ENCODE results near the gene RHBDF1.
A peak's percentile ranks its signal among the peaks of the same experiment; 100 is the strongest.

The RHBDF1 gene

GRCh38 chr16:88613-89012 lies 16.2 kb upstream of the RHBDF1 start:
- H3K4me1 ChIP-seq: peaks cover 34 to 69% (median 56%) of the 10 kb centered on the region in 10 experiments
- no peaks in the 10 kb centered on the region for H3K27me3 ChIP-seq
- H3K9me3 ChIP-seq (replicated peaks in 1 of 11): no peaks in the 10 kb centered on the region
- H3K4me2 ChIP-seq: peak overlapping the region in 4 of 11 experiments; percentile 29 to 52 (median 33); a peak in 5 of 22 replicates
- peak overlapping the region in 5 of 11 experiments; percentile 7 to 47 (median 23); a peak in 3 of 22 replicates for H3K27ac ChIP-seq
- peaks cover 6 to 88% (median 47%) of the 10 kb centered on the region in 11 experiments; a peak in 16 of 22 replicates for H4K20me1 ChIP-seq
- H3K9ac ChIP-seq: 0 out of 22 replicates have a peak overlapping the region, but pooled peaks of 1 of the 11 experiments have one; percentile 7
- peaks cover 65 to 85% (median 79%) of the 10 kb centered on the region in 11 experiments for H3K36me3 ChIP-seq
- no peak overlapping the region for H3K4me3 ChIP-seq
- no peak for TF ChIP-seq Cebpa-rat (IDR thresholded peaks at IDR 0.05)

GRCh38 chr16:86483-86952 lies 14.1 kb upstream of the RHBDF1 start:
- no peak for TF ChIP-seq Cebpa-rat (IDR thresholded peaks at IDR 0.05)
- peaks cover 64 to 88% (median 75%) of the 10 kb centered on the region in 11 experiments for H3K36me3 ChIP-seq

GRCh38 chr16:85865-86264 lies 13.4 kb upstream of the RHBDF1 start:
- Histone ChIP-seq H3K27me3 (no peaks in the 10 kb centered on the region), H3K9me3 (replicated peaks in 1 of 11) (no peaks in the 10 kb centered on the region), H4K20me1 (peaks cover 6 to 77% (median 35%) of the 10 kb centered on the region in 11 experiments; a peak in 16 of 22 replicates), H3K4me2 (peak overlapping the region; percentile 78 to 99 (median 93)), H3K9ac (peak overlapping the region; percentile 50 to 82 (median 75)), H3K36me3 (peaks cover 63 to 88% (median 73%) of the 10 kb centered on the region in 11 experiments), H3K27ac (peak overlapping the region in 10 of 11 experiments; percentile 56 to 99 (median 88); a peak in 20 of 22 replicates), H3K4me3 (peak overlapping the region in 7 of 10 experiments; percentile 29 to 56 (median 41); a peak in 9 of 20 replicates), H3K4me1 (peaks cover 52 to 87% (median 78%) of the 10 kb centered on the region in 10 experiments)
- no peak for TF ChIP-seq Cebpa-rat (IDR thresholded peaks at IDR 0.05)

More at GRCh38 chr16:86483-86952, 14.1 kb upstream of the RHBDF1 start:
- Histone ChIP-seq H3K4me2 (peak overlapping the region; percentile 78 to 99 (median 93); a peak in 21 of 22 replicates), H3K4me3 (peak overlapping the region in 2 of 10 experiments; percentile 24 to 50; a peak in 2 of 20 replicates), H3K4me1 (peaks cover 52 to 81% (median 75%) of the 10 kb centered on the region in 10 experiments), H3K9me3 (replicated peaks in 1 of 11) (no peaks in the 10 kb centered on the region), H4K20me1 (peaks cover 6 to 83% (median 35%) of the 10 kb centered on the region in 11 experiments; a peak in 16 of 22 replicates), H3K27me3 (no peaks in the 10 kb centered on the region), H3K27ac (peak overlapping the region in 10 of 11 experiments; percentile 56 to 99 (median 88); a peak in 17 of 22 replicates), H3K9ac (peak overlapping the region; percentile 50 to 82 (median 75); a peak in 20 of 22 replicates)

- Histone ChIP-seq H3K9me3 (replicated peaks in 1 of 11) (no peaks in the 10 kb centered on the region), H3K4me1 (peaks cover 52 to 92% (median 82%) of the 10 kb centered on the region in 10 experiments), H4K20me1 (peaks cover 6 to 77% (median 35%) of the 10 kb centered on the region in 11 experiments; a peak in 16 of 22 replicates), H3K4me3 (peak overlapping the region in 8 of 10 experiments; percentile 26 to 56 (median 40); a peak in 14 of 20 replicates), H3K4me2 (peak overlapping the region; percentile 78 to 99 (median 93)), H3K27me3 (no peaks in the 10 kb centered on the region), H3K9ac (peak overlapping the region; percentile 50 to 82 (median 75)), H3K27ac (peak overlapping the region; percentile 30 to 99 (median 86); a peak in 20 of 22 replicates), H3K36me3 (peaks cover 65 to 88% (median 76%) of the 10 kb centered on the region in 11 experiments)
- TF ChIP-seq Cebpa-rat (IDR thresholded peaks at IDR 0.05): no peak
Observed at GRCh38 chr16:85407-85782, 13.0 kb upstream of the RHBDF1 start.

- peak in 3 of 11 experiments; percentile 58 to 85 (median 64); a peak in 5 of 22 replicates for TF ChIP-seq Cebpa-rat (IDR thresholded peaks at IDR 0.05)
- peaks cover 54 to 96% (median 84%) of the 10 kb centered on the region in 10 experiments for H3K4me1 ChIP-seq
- peak overlapping the region; percentile 30 to 99 (median 86); a peak in 21 of 22 replicates for H3K27ac ChIP-seq
- H3K4me3 ChIP-seq: peak overlapping the region in 8 of 10 experiments; percentile 26 to 56 (median 42); a peak in 15 of 20 replicates
- H4K20me1 ChIP-seq: peaks cover 6 to 77% (median 33%) of the 10 kb centered on the region in 11 experiments; a peak in 16 of 22 replicates
- peak overlapping the region; percentile 50 to 82 (median 75) for H3K9ac ChIP-seq
- no peaks in the 10 kb centered on the region for H3K27me3 ChIP-seq
- H3K4me2 ChIP-seq: peak overlapping the region; percentile 78 to 99 (median 93)
- peaks cover 65 to 88% (median 76%) of the 10 kb centered on the region in 11 experiments for H3K36me3 ChIP-seq
- H3K9me3 ChIP-seq (replicated peaks in 1 of 11): no peaks in the 10 kb centered on the region
Observed at GRCh38 chr16:84718-85406, 12.4 kb upstream of the RHBDF1 start.

GRCh38 chr16:83781-84615 lies 11.6 kb upstream of the RHBDF1 start:
- Histone ChIP-seq H3K36me3 (peaks cover 63 to 88% (median 74%) of the 10 kb centered on the region in 11 experiments), H4K20me1 (peaks cover 6 to 77% (median 27%) of the 10 kb centered on the region in 11 experiments; a peak in 16 of 22 replicates), H3K4me2 (peak overlapping the region; percentile 78 to 99 (median 93)), H3K9me3 (replicated peaks in 1 of 11) (no peaks in the 10 kb centered on the region), H3K27ac (peak overlapping the region; percentile 30 to 99 (median 86); a peak in 21 of 22 replicates), H3K9ac (peak overlapping the region; percentile 50 to 82 (median 75)), H3K4me1 (peaks cover 63 to 99% (median 88%) of the 10 kb centered on the region in 10 experiments), H3K27me3 (no peaks in the 10 kb centered on the region), H3K4me3 (peak overlapping the region in 7 of 10 experiments; percentile 18 to 50 (median 35); a peak in 12 of 20 replicates)
- TF ChIP-seq Cebpa-rat (IDR thresholded peaks at IDR 0.05): no peak

- peak overlapping the region in 9 of 11 experiments; percentile 4 to 82 (median 79); a peak in 13 of 22 replicates for H3K9ac ChIP-seq
- H3K4me2 ChIP-seq: peak overlapping the region in 10 of 11 experiments; percentile 78 to 99 (median 93); a peak in 20 of 22 replicates
- peaks cover 54 to 81% (median 66%) of the 10 kb centered on the region in 11 experiments for H3K36me3 ChIP-seq
- peak overlapping the region in 9 of 11 experiments; percentile 79 to 99 (median 89); a peak in 18 of 22 replicates for H3K27ac ChIP-seq
- H3K4me3 ChIP-seq: no peak overlapping the region
- peaks cover 6 to 69% (median 23%) of the 10 kb centered on the region in 11 experiments; a peak in 15 of 22 replicates for H4K20me1 ChIP-seq
- H3K9me3 ChIP-seq (replicated peaks in 1 of 11): no peaks in the 10 kb centered on the region
- no peaks in the 10 kb centered on the region for H3K27me3 ChIP-seq
- peaks cover 69 to 96% (median 89%) of the 10 kb centered on the region in 10 experiments for H3K4me1 ChIP-seq
- no peak for TF ChIP-seq Cebpa-rat (IDR thresholded peaks at IDR 0.05)
Observed at GRCh38 chr16:83060-83603, 10.7 kb upstream of the RHBDF1 start.

All from BLaER1 treated with 17β-estradiol and CSF1 and Interleukin-3, amounts not matched to agents 10 nM and 100 nM (cell line).